PFSK-1 (cell line): ENCODE measurements around the gene KCNN4.

Source experiments
- POLR2AphosphoS5 ChIP-seq: IDR thresholded peaks from 2 replicates; pipeline ENCODE4 v1.6.1; 2012; ENCODE audit warnings: low read depth, mild to moderate bottlenecking, control low read depth, low read length, moderate library complexity
- SIN3A ChIP-seq: IDR thresholded peaks from 2 replicates; pipeline ENCODE4 v1.6.1; 2012; ENCODE audit warnings: mild to moderate bottlenecking, low read length, moderate library complexity, borderline replicate concordance; ENCODE audit not compliant: insufficient read depth
- TAF1 ChIP-seq: IDR thresholded peaks from 2 replicates; pipeline ENCODE4 v1.6.1; 2012; ENCODE audit warnings: low read length, control low read depth, borderline replicate concordance; ENCODE audit not compliant: insufficient read depth
- TF ChIP-seq, protein P1 (sequence below), 2 experiments: IDR thresholded peaks; 2 replicates each; pipeline versions ENCODE4 v1.6.1 to v1.8.0; 2011 to 2012; ENCODE audit warnings: low read depth in 2 of 2, low read length in 2 of 2, control low read depth in 1 of 2, inconsistent platforms in 1 of 2, mild to moderate bottlenecking in 1 of 2, moderate library complexity in 1 of 2; ENCODE audit not compliant: insufficient read depth in 1 of 2

DNA sequence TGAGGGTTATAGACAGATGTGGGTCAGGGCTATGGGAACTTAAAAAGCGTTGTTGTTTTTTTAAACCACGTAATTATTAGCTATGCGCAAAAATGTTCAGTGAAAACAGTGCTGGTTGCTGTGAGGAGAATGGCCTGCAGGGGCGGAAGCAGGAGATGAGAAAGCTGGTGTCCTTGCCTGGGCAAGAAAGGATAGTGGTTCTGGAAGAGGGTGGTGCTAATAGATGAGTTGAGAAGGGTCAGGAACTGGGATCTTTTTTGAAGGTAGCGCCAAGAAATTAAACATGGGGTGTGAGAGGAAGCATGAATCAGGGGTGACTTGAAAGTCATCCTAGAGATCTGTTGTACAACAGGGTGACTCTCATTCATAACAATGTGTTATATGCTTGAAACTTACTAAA lies 21.3 kb downstream of the KCNN4 start:
- TF ChIP-seq, protein P1, sequence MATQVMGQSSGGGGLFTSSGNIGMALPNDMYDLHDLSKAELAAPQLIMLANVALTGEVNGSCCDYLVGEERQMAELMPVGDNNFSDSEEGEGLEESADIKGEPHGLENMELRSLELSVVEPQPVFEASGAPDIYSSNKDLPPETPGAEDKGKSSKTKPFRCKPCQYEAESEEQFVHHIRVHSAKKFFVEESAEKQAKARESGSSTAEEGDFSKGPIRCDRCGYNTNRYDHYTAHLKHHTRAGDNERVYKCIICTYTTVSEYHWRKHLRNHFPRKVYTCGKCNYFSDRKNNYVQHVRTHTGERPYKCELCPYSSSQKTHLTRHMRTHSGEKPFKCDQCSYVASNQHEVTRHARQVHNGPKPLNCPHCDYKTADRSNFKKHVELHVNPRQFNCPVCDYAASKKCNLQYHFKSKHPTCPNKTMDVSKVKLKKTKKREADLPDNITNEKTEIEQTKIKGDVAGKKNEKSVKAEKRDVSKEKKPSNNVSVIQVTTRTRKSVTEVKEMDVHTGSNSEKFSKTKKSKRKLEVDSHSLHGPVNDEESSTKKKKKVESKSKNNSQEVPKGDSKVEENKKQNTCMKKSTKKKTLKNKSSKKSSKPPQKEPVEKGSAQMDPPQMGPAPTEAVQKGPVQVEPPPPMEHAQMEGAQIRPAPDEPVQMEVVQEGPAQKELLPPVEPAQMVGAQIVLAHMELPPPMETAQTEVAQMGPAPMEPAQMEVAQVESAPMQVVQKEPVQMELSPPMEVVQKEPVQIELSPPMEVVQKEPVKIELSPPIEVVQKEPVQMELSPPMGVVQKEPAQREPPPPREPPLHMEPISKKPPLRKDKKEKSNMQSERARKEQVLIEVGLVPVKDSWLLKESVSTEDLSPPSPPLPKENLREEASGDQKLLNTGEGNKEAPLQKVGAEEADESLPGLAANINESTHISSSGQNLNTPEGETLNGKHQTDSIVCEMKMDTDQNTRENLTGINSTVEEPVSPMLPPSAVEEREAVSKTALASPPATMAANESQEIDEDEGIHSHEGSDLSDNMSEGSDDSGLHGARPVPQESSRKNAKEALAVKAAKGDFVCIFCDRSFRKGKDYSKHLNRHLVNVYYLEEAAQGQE (IDR thresholded peaks at IDR 0.05; ENCODE audit: insufficient read depth in 1 of 2, low read depth in 2 of 2, low read length in 2 of 2), result no peak
- TF ChIP-seq TAF1, result no peak
- no peak for TF ChIP-seq SIN3A
- no peak for TF ChIP-seq POLR2AphosphoS5
